ENCODE results near the gene SLC2A4RG. TPM values are rescaled to one million over a fixed set of nuclear protein-coding genes. Genes with fewer than 3 reads are reported as not detected.
A peak's percentile ranks its signal among the peaks of the same experiment; 100 is the strongest.

SLC2A4RG gene
- total and polyA plus RNA-seq, 2 of the 13 experiments (the other 11 are each of a cell fraction or from before 2014, with no cell fraction given), result 91.4 to 95.9 TPM

- TF ChIP-seq ZNF784 (CRISPR knock-in tag; IDR thresholded peaks at IDR 0.05; ENCODE audit: borderline replicate concordance) (peak; percentile 99), ZBTB39 (CRISPR knock-in tag; IDR thresholded peaks at IDR 0.05) (peak; percentile 78; the same call in 1 of the 2 replicates), USF2 (IDR thresholded peaks at IDR 0.05; ENCODE audit: low read depth, low read length) (no peak), USF2 (CRISPR knock-in tag; IDR thresholded peaks at IDR 0.05; ENCODE audit: borderline replicate concordance) (no peak; the same call in 1 of the 2 replicates), FUBP1 (CRISPR knock-in tag; IDR thresholded peaks at IDR 0.05; ENCODE audit: borderline replicate concordance) (no peak), ZNF256 (CRISPR knock-in tag; conservative IDR thresholded peaks at IDR 0.05) (peak; percentile 78; the same call in 1 of the 2 replicates), MTERF4 (CRISPR knock-in tag; IDR thresholded peaks at IDR 0.05) (peak; percentile 86), ZNF3 (CRISPR knock-in tag; IDR thresholded peaks at IDR 0.05) (peak; percentile 46; the same call in 1 of the 2 replicates), ISL2 (CRISPR knock-in tag; IDR thresholded peaks at IDR 0.05) (peak; percentile 75; the same call in 1 of the 2 replicates), RBFOX2 (IDR thresholded peaks at IDR 0.05; ENCODE audit: low read depth, low read length) (peak; percentile 95), RBM39 (IDR thresholded peaks at IDR 0.05; ENCODE audit: low read depth, low read length, poor library complexity, severe bottlenecking) (peak; percentile 66), NR2F1 (CRISPR knock-in tag; IDR thresholded peaks at IDR 0.05) (peak; percentile 99 to 100), ZNF205 (CRISPR knock-in tag; IDR thresholded peaks at IDR 0.05) (peak; percentile 86), ZSCAN30 (CRISPR knock-in tag; IDR thresholded peaks at IDR 0.05) (no peak), ZNF839 (CRISPR knock-in tag; IDR thresholded peaks at IDR 0.05; ENCODE audit: borderline replicate concordance) (no peak; the same call in 1 of the 2 replicates), HMG20A (CRISPR knock-in tag; IDR thresholded peaks at IDR 0.05; ENCODE audit: borderline replicate concordance) (no peak; the same call in 1 of the 2 replicates), PATZ1 (CRISPR knock-in tag; IDR thresholded peaks at IDR 0.05) (peak; percentile 86)
These were observed 31.8 kb upstream of the SLC2A4RG start, which contains the start of the genes ARFRP1 and ZGPAT (continued) for GRCh38 chr20:63707558-63708300.

Data from HepG2 (cell line).